ENCODE results near the gene SMPDL3B.

Gene SMPDL3B

DNA sequence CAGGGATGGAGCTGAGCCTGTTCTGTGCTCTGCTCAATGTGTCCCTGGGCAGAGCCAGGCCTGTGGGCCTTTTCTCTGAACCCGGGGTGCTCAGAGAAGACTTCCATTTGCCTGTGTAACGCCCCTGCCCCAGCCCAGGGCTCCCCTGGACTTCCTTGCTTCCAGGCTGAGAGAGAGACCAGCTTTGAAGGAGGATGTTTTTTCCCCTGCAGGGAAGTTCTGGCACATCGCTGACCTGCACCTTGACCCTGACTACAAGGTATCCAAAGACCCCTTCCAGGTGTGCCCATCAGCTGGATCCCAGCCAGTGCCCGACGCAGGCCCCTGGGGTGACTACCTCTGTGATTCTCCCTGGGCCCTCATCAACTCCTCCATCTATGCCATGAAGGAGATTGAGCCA is 10.2 kb downstream of the SMPDL3B start (continued):
- TF ChIP-seq ZBTB48 (tag by site-specific recombination; IDR thresholded peaks at IDR 0.05) (no peak), ZNF239 (tag by site-specific recombination; IDR thresholded peaks at IDR 0.05) (no peak), ZNF214 (tag by site-specific recombination; IDR thresholded peaks at IDR 0.05; ENCODE audit: borderline replicate concordance) (no peak)

DNA sequence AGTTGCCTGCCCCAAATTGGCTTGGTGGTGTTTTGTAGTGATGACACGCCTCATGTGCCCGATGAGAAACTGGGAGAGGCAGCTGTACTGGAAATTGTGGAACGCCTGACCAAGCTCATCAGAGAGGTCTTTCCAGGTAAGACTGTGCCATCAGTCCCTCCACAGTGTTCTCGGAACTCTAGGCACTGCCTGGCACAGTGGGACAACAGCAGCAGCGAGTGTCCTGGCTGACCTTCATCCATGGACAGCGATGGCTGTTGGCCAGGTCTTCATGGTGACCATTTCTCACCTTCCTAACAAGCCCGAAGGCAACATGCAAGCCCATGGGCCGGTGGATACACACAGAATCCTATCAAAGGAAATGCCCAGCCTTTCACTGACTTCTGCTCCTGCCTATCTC is 14.2 kb downstream of the SMPDL3B start:
- Histone ChIP-seq H3K9me3 (ENCODE audit: control insufficient read depth, insufficient read depth, low read depth, low read length) (no peaks in the 10 kb centered on the region), H3K4me3 (ENCODE audit: low read depth, low read length) (no peak overlapping the region), H3K4me1 (ENCODE audit: control insufficient read depth, insufficient read depth, low read length) (no peaks in the 10 kb centered on the region), H3K27ac (ENCODE audit: extremely low read depth, low read depth, low read length) (no peak overlapping the region), H3K36me3 (ENCODE audit: control insufficient read depth in 2 of 2, insufficient read depth in 1 of 2, low read length in 2 of 2) (no peaks in the 10 kb centered on the region)
- ChIA-PET POLR2A (no interaction called here), CTCF (interaction anchor here (0.6 to 1.4 kb wide), 4 partner anchors 21 to 287 kb away, joined by 3 to 4 read pairs (median 3); no protein-coding TSS in a partner anchor)
- TF ChIP-seq REPIN1 (tag by site-specific recombination; IDR thresholded peaks at IDR 0.05; ENCODE audit: low read depth): no peak
- TF ChIP-seq, protein P1, sequence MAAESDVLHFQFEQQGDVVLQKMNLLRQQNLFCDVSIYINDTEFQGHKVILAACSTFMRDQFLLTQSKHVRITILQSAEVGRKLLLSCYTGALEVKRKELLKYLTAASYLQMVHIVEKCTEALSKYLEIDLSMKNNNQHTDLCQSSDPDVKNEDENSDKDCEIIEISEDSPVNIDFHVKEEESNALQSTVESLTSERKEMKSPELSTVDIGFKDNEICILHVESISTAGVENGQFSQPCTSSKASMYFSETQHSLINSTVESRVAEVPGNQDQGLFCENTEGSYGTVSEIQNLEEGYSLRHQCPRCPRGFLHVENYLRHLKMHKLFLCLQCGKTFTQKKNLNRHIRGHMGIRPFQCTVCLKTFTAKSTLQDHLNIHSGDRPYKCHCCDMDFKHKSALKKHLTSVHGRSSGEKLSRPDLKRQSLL (tag by site-specific recombination; IDR thresholded peaks at IDR 0.05): no peak
- no peak for TF ChIP-seq ZNF311 (tag by site-specific recombination; IDR thresholded peaks at IDR 0.05; ENCODE audit: borderline replicate concordance)
- TF ChIP-seq ZNF777 (tag by site-specific recombination; IDR thresholded peaks at IDR 0.05; ENCODE audit: borderline replicate concordance): no peak
- TF ChIP-seq, protein P2, sequence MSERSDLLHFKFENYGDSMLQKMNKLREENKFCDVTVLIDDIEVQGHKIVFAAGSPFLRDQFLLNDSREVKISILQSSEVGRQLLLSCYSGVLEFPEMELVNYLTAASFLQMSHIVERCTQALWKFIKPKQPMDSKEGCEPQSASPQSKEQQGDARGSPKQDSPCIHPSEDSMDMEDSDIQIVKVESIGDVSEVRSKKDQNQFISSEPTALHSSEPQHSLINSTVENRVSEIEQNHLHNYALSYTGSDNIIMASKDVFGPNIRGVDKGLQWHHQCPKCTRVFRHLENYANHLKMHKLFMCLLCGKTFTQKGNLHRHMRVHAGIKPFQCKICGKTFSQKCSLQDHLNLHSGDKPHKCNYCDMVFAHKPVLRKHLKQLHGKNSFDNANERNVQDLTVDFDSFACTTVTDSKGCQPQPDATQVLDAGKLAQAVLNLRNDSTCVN (tag by site-specific recombination; optimal IDR thresholded peaks at IDR 0.05): no peak
- TF ChIP-seq SP7 (tag by site-specific recombination; IDR thresholded peaks at IDR 0.05): no peak
- TF ChIP-seq ZNF830 (tag by site-specific recombination; IDR thresholded peaks at IDR 0.05; ENCODE audit: low read depth): no peak

DNA sequence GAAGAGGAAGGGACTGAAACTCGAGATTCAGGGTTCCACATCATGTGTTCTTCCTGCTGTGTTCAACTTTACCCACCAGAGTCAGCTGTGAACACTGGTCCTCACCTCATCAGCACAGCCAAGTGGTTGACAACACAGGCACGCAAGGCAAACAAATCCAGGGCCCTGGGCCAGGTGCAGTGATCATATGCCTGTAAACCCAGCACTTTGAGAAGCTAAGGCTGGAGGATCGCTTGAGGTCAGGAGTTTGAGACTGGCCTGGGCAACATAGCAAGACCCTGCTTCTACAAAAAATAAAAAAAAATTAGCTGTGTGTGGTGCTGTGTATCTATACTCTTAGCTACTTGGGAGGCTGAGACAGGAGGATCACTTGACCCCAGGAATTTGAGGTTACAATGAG is 16.6 kb downstream of the SMPDL3B start:
- no peak overlapping the region for H3K4me3 ChIP-seq (ENCODE audit: low read depth, low read length)
- no peaks in the 10 kb centered on the region for H3K36me3 ChIP-seq (ENCODE audit: control insufficient read depth in 2 of 2, insufficient read depth in 1 of 2, low read length in 2 of 2)
- H3K27ac ChIP-seq (ENCODE audit: extremely low read depth, low read depth, low read length): no peak overlapping the region
- ChIA-PET CTCF (interaction anchor here (0.5 to 0.6 kb wide), 2 partner anchors 29 to 255 kb away, joined by 3 read pairs; no protein-coding TSS in a partner anchor), POLR2A (interaction anchor here (0.7 to 1.6 kb wide), 2 partner anchors 9 to 13 kb away, joined by 3 to 4 read pairs; partner anchors contain the start of gene XKR8)
- H3K9me3 ChIP-seq (ENCODE audit: control insufficient read depth, insufficient read depth, low read depth, low read length): no peaks in the 10 kb centered on the region
- TF ChIP-seq KLF10 (tag by site-specific recombination; IDR thresholded peaks at IDR 0.05): no peak
- TF ChIP-seq, protein P3, sequence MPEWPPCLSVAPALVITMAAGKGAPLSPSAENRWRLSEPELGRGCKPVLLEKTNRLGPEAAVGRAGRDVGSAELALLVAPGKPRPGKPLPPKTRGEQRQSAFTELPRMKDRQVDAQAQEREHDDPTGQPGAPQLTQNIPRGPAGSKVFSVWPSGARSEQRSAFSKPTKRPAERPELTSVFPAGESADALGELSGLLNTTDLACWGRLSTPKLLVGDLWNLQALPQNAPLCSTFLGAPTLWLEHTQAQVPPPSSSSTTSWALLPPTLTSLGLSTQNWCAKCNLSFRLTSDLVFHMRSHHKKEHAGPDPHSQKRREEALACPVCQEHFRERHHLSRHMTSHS (tag by site-specific recombination; IDR thresholded peaks at IDR 0.05): no peak
- TF ChIP-seq ZNF184 (tag by site-specific recombination; IDR thresholded peaks at IDR 0.05): no peak
- TF ChIP-seq, protein P4, sequence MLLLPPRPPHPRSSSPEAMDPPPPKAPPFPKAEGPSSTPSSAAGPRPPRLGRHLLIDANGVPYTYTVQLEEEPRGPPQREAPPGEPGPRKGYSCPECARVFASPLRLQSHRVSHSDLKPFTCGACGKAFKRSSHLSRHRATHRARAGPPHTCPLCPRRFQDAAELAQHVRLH (tag by site-specific recombination; IDR thresholded peaks at IDR 0.05): no peak
- peak; percentile 82 for TF ChIP-seq ZNF121 (tag by site-specific recombination; IDR thresholded peaks at IDR 0.05)
- no peak for TF ChIP-seq ZNF239 (tag by site-specific recombination; IDR thresholded peaks at IDR 0.05)
- no peaks in the 10 kb centered on the region for H3K4me1 ChIP-seq (ENCODE audit: control insufficient read depth, insufficient read depth, low read length)

DNA sequence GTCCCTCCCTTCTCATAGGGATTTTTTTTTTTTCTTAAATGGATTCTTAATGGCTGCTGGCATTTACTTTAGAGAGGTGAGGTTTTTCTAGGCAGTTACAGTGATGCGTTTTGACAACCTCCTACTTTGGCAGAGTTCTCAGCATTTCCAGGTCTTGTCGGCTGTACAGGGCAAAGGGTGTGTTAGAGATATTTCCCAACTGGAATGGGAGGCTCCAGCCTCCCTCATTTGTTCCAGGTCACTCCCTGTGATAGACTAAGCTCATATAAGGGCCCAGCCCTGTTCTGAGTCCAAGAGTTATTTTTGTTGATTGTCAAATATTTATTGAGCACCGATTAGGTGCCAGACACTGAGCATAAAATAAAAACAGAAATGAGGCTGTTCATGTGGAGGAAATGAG is 17.3 kb downstream of the SMPDL3B start:
- Histone ChIP-seq H3K27ac (ENCODE audit: extremely low read depth, low read depth, low read length) (no peak overlapping the region), H3K9me3 (ENCODE audit: control insufficient read depth, insufficient read depth, low read depth, low read length) (no peaks in the 10 kb centered on the region), H3K4me1 (ENCODE audit: control insufficient read depth, insufficient read depth, low read length) (no peaks in the 10 kb centered on the region), H3K36me3 (ENCODE audit: control insufficient read depth in 2 of 2, insufficient read depth in 1 of 2, low read length in 2 of 2) (no peaks in the 10 kb centered on the region), H3K4me3 (ENCODE audit: low read depth, low read length) (no peak overlapping the region)
- no peak for TF ChIP-seq HOXD13 (CRISPR knock-in tag; IDR thresholded peaks at IDR 0.05; ENCODE audit: borderline replicate concordance)
- 0 out of 2 replicates have a peak, but pooled peaks have one; percentile 3 for TF ChIP-seq ZNF664 (tag by site-specific recombination; IDR thresholded peaks at IDR 0.05)
- TF ChIP-seq KLF9 (tag by site-specific recombination; IDR thresholded peaks at IDR 0.05; ENCODE audit: low read depth): no peak
- TF ChIP-seq ZNF341 (tag by site-specific recombination; IDR thresholded peaks at IDR 0.05; ENCODE audit: low read depth): no peak
- CTCF ChIA-PET: interaction anchor here (0.6 kb wide), 2 partner anchors 28 to 1142 kb away, joined by 3 read pairs; no protein-coding TSS in a partner anchor
- POLR2A ChIA-PET: no interaction called here

Data from HEK293 (cell line).